Measurements from ENCODE around the gene HCRTR1.

The HCRTR1 gene

DNA sequence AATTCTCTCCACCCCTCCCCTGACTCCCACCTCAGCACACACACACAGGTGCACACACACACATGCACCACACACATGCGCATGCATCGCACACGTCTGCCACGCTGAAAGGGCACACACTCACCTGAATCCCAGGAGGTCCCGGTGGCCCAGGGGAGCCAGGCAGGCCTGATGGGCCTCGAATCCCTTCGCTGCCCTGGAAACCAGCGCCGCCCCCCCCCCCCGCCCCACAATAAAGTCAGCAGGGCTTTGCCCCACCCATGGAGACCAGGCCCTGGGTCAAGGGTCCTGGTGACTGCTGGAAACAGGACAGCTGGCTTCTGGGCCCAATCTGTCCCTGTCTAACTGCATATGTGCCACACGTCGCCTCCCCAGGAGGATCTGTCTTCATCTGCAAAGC, 45.0 kb downstream of the HCRTR1 start:
- no peak overlapping the region for H3K4me3 ChIP-seq (ENCODE audit: low read depth, low read length)
- TF ChIP-seq, protein P1, sequence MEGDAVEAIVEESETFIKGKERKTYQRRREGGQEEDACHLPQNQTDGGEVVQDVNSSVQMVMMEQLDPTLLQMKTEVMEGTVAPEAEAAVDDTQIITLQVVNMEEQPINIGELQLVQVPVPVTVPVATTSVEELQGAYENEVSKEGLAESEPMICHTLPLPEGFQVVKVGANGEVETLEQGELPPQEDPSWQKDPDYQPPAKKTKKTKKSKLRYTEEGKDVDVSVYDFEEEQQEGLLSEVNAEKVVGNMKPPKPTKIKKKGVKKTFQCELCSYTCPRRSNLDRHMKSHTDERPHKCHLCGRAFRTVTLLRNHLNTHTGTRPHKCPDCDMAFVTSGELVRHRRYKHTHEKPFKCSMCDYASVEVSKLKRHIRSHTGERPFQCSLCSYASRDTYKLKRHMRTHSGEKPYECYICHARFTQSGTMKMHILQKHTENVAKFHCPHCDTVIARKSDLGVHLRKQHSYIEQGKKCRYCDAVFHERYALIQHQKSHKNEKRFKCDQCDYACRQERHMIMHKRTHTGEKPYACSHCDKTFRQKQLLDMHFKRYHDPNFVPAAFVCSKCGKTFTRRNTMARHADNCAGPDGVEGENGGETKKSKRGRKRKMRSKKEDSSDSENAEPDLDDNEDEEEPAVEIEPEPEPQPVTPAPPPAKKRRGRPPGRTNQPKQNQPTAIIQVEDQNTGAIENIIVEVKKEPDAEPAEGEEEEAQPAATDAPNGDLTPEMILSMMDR (IDR thresholded peaks at IDR 0.05; ENCODE audit: insufficient read depth, low read depth, low read length, missing control alignments), result no peak
- DNase-seq (ENCODE audit: low read depth), result no peak

DNA sequence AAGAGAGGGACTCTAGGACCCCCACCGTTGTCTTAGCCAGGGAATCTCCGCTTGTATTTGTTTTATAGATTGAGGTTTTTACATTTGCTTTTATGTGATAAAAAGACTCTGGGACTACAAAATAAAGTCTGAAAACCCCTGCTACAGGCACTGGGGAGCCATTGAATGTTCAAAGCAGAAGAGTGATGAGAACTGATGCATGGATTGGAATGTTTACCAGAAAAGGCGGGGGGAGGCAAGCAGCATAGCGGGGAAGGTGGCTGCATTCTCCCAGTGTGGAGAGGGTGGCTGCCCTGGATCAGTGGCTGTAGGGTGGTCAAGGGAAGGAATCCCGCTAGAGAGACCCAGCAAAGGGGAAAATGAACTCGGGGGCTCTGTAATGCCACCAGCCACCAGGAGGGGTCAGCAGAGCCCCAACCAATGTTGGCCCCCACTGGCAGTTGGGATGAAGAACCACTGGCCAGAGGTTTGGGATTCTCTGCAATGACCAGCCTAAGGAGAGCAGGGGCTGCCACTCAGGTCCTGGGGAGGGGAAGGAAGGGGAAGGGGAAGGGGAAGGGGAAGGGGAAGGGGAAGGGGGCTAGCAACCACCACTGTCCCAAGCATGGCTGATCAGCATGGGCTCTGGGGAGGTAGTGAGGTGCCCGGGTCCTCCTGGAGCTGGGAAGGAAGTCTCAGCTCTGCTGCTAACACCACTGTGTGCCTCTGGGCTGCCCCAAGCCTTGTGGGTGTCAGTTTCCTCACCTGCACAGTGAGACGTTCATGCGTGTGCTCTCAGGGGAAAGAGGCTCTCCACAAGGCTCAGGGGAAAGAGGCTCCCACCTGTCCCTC, 46.3 kb downstream of the HCRTR1 start:
- DNase-seq (ENCODE audit: low read depth), result peak; percentile 40
- TF ChIP-seq, protein P1 (IDR thresholded peaks at IDR 0.05; ENCODE audit: insufficient read depth, low read depth, low read length, missing control alignments), result peak; percentile 95
- no peak overlapping the region for H3K4me3 ChIP-seq (ENCODE audit: low read depth, low read length)

DNA sequence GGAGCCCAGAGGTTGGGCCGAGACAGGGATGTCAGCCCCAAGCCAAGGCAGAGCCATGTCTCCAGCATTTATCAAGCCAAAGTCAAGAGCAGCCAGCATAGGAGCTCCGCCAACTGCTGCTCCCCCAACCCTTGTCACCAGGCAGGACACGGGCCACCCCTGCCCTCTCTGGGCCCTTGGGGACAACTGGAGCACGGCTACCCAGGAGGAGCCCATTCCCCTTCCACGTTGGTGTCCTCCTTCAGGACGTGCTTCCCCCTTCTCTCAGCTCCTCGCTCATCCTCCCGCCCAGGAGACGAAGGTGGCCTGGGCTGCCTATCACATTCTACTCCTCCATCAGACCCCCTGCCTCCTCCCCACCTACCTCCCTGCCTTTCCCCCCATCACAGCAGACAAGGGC, 47.0 kb downstream of the HCRTR1 start:
- H3K4me3 ChIP-seq (ENCODE audit: low read depth, low read length), result no peak overlapping the region
- no peak for DNase-seq (ENCODE audit: low read depth)
- TF ChIP-seq, protein P1 (IDR thresholded peaks at IDR 0.05; ENCODE audit: insufficient read depth, low read depth, low read length, missing control alignments), result no peak

DNA sequence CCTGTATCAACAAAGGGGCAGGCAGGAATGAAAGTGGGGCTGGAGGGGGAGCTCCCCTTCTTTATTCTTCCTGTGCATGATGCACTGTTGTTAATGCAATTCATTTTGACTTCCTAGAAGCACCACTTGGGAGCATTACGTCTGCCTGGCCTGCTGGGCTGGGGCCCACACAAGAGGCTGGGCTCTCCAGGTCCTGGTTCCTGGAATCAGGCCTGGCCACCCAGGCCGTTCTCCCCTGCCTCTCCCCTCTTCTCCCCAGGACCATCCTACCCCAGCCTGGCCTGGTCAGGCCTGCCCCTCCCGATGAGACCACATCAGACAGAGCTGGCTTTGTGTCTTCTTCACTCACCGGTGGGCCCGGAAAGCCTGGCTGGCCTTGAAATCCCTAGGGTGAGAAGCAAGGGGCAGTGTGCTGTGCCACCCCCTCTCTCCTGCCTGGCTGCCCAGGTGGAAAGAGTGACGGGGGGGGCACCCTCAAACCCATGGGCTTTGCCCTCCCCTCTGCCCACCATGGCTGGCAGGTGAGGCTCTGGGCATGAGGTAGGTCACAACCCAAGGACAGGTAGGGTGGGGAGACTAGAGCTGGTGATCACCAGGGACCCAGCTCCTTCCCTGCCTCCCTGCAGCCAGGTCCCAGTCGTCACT, 47.9 kb downstream of the HCRTR1 start:
- DNase-seq (ENCODE audit: low read depth), result no peak
- H3K4me3 ChIP-seq (ENCODE audit: low read depth, low read length), result no peak overlapping the region
- TF ChIP-seq, protein P1 (IDR thresholded peaks at IDR 0.05; ENCODE audit: insufficient read depth, low read depth, low read length, missing control alignments), result no peak

DNA sequence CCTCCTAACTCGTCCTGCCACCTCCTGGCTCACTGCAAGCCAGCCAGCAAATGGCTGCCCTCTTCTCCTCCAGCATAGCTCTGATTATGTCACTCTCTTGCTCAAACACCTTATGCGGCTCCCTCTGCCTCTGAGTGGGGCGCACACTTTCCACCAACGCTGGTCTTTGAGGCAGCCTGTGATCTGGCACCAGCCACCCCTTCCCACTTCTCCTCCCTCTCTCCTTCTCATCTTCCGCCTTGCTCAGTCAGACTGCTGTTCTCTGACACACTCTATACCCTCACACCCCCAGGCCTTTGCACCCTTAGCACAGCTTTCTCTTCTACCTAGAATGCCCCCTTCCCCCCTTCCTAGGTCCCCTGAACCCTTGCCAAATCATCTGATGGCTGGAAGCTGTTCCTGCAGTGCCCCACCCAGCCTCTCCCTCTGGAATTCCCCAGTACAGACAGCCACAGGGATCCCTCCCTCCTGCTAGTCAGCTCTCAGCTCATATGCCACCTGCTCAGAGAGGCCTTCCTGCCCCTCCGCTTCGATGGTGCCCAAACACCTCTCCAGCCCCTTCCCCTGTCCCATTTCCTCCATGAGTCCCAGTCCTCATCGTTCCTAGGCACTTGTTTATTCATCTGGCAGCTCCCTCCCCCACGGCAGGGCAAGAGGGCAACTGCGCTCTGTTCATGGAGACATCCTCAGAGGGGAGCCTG, 48.9 kb downstream of the HCRTR1 start:
- TF ChIP-seq, protein P1 (IDR thresholded peaks at IDR 0.05; ENCODE audit: insufficient read depth, low read depth, low read length, missing control alignments), result no peak

DNA sequence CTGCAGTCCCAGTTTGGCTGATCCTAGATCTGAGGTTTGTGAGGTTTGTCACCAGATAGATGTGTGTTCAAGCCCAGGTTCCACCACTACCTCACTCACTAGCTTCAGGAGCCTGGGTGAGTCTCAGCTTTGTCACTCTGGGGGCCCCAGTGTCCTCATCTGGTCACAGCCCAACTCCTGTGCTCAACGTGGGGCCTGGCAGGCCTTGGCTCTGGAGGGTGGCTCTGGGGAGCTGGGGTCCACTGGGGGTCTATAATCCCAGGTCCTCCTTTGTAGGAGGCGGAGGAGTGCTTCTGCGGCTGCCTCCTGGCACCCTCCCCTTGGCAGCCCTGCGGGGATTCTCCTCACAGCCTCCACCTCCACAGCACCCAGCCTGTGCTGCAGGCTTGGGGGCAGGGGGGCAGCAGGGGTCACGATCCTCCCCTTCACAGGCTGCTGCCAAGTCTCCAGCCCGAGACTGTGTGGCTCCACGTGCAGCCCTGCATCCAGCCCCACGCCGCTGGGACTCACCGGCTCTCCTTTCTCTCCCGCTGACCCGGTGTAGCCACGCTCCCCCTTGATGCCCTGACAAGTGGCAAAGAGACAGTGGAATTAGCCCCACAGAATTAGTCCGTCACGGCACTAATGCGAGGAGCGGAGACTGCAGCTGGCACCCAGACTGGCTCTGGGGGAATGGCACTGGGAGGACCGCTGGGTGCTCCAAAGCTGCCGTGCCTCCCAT, 49.7 kb downstream of the HCRTR1 start:
- TF ChIP-seq, protein P1 (IDR thresholded peaks at IDR 0.05; ENCODE audit: insufficient read depth, low read depth, low read length, missing control alignments), result no peak
- DNase-seq (ENCODE audit: low read depth), result no peak
- H3K4me3 ChIP-seq (ENCODE audit: low read depth, low read length), result no peak overlapping the region

More for the DNA sequence above, 48.9 kb downstream of the HCRTR1 start:
- no peak for DNase-seq (ENCODE audit: low read depth)
- H3K4me3 ChIP-seq (ENCODE audit: low read depth, low read length), result no peak overlapping the region

Measured in GM12865 (cell line).